ENCODE results near the gene ADGRV1.
"Not testable (repeated sequence)": the region's sequence is repeated elsewhere in the genome, so short reads cannot be mapped to it uniquely, and the experiment has no call there.

ADGRV1 gene

DNA sequence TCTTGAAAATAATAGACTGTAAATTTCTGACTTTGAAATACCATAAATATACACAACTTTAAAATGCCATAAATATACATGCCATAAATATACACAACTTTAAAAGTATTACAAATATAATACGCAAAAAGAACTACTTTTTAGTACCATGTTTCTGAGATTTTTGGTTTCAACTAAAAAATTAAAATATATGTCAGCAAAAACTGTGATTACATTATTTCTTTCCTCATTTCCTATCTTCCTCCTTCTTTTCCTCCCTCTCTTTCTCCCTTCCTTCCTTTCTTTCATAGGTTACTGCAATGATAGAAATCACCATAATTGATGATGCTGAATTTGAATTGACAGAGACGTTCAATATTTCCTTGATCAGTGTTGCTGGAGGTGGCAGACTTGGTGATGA is 200.5 kb downstream of the ADGRV1 start:
- no peak for DNase-seq

DNA sequence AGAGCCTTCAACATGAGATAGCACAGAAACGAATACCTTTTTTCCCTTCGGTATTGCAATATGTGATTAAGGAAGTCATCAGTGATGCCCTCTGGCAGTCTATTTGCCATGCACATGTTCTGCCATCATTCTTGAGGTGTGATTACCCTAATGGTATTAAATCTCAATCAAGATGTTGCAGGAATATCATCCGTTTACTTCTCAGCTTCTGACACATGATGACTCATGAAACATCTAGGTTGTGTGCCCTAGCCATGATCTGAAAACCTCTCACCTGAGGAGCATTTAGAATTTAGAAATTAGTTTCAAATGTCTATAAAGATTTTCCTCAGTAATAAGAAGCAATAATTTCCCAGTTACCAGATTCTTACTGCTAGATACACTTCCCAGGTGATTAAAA is 209.1 kb downstream of the ADGRV1 start:
- no peak for DNase-seq

DNA sequence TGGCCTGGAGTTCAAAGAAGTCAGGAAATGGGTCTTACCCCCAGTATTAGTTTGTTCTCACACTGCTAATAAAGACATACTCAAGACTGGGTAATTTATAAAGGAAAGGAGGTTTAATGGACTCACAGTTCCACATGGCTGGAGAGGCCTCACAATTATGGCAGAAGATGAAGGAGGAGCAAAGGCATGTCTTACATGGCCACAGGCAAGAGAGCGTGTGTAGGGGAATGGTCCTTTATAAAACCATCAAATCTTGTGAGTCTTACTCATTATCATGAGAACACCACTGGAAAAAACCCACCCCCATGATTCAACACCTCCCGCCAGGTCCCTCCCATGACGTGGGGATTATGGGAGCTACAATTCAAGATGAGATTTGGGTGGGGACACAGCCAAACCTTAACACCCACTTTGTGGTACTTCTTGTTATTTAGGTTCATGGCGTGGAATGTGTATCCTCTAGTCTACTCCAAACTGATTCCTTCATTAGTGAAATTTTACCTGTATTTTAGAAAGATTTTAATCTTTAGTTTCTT is 211.5 kb downstream of the ADGRV1 start:
- DNase-seq = not testable (repeated sequence)

DNA sequence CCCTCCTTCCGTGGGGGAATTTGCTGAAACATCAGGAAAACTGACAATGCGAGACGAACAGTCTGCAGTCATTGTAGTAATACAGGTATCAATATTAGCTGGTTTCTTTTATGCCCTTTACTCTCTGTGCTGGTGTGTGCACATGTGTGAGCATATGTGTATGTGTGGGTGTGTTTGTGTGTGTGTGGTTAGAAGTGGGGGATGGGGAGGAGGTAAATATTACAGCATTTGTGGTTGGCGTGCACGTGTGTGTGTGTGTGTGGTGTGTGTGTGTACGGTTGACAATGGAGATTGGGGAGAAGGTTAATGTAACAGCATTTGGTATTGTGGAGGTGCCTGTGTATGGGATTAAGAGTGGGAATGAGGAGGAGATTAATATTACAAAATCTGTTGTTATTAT is 219.4 kb downstream of the ADGRV1 start:
- DNase-seq = no peak

DNA sequence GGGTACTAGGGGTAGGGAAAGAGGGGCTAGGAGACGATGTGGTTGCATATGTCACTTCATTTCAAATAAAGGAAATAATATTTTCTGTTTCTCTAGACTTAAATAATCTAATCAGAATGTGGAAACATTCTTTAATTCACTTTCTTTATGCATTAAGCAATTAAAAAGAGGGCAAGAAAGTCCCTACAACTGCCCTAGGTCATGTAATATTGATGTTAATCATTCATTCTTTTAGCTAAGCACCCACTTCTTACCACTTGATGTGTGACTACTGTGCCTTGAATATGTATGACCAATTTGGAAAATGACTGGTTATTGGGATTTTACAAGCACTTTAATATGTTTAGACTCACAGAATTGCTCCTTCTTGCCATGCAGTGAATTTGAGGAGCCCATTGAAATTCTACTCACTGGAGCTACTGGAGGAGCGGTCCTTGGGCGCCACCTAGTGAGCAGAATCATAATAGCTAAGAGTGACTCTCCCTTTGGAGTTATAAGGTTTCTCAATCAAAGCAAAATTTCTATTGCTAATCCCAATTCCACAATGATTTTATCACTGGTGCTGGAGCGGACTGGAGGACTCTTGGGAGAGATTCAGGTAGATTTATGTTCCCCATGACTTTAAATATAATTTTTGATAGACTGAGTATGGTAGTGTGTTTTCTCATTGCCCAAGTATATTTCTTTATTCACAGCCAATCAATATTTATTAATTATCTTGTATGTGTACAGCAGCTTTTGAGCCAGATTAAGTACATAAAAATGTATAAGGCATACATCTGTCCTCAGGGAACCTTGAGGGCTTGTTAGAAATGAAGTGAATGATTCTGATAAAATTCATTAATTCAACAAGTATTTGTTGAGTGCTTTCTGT is 225.1 kb downstream of the ADGRV1 start:
- DNase-seq = peak; percentile 67

DNA sequence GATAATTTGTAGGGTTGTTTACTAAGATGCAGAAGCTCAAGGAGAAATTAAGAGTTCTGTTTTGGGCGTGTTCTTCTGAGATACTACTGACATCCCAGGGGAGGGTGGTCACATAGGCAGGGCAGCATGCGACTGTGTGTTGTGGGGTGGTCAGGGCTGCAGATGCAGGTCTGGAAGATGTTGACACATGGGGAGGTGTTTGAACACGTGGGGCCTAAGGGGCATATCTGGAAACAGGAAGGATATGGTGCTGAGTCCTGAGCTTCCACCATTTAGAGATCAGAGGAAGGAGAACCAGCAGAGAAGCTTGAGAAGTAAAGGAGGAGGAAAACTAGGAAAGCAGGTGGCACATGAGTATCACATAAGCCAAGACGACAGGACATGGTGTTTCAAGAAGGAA is 228.2 kb downstream of the ADGRV1 start:
- no peak for DNase-seq

DNA sequence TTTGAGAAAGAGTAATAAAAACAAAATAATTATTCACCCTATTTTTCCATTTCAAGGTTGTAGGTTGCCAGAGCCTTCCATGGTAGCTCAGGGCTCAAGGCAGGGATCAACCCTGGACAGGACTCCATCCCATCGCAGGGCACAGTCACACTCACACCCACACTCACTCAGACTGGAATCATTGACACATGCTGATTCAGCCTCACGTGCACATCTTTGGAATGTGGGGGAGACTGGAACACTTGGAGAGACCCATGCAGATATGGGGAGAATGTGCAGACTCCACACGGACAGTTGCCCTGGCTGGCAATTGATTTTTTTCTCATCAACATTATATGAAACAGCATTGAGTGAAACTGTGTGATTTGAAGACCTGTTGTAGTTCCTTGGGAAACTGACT is 234.1 kb downstream of the ADGRV1 start:
- DNase-seq = no peak

DNA sequence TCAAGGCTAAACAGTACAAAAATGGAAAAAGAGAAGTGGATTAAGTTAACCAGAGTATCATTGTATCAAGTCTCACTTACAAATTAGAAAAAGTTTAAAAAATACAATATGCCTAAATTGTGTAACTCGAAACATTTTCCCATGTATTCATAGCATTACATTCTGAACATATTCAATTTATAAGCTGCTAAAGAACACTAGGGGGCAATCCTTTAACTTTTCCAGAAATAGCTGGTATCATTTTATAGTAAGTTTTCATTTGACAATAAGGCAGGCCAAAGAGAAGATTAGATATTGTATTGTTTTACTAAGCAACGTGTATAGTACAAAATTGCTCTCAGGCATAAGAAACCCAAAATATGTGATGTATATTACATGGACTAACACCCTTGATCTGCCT is 234.6 kb downstream of the ADGRV1 start:
- DNase-seq = no peak

DNA sequence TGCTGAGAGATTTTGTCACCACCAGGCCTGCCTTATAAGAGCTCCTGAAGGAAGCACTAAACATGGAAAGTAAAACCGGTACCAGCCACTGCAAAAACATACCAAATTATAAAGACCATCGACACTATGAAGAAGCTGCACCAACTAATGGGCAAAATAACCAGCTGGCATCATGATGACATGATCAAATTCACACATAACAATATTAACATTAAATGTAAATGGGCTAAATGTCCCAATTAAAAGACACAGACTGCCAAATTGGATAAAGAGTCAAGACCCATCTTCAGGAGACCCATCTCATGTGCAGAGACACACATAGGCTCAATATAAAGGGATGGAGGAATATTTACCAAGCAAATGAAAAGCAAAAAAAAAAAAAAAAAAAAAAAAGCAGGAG is 238.3 kb downstream of the ADGRV1 start:
- not testable (repeated sequence) for DNase-seq

DNA sequence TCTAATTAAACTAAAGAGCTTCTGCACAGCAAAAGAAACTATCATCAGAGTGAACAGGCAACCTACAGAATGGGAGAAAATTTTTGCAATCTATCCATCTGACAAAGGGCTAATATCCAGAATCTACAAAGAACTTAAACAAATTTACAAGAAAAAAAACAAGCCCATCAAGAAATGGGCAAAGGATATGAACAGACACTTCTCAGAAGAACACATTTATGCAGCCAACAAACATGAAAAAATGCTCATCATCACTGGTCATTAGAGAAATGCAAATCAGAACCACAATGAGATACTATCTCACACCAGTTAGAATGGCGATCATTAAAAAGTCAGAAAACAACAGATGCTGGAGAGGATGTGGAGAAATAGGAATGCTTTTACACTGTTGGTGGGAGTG is 241.5 kb downstream of the ADGRV1 start:
- not testable (repeated sequence) for DNase-seq

DNA sequence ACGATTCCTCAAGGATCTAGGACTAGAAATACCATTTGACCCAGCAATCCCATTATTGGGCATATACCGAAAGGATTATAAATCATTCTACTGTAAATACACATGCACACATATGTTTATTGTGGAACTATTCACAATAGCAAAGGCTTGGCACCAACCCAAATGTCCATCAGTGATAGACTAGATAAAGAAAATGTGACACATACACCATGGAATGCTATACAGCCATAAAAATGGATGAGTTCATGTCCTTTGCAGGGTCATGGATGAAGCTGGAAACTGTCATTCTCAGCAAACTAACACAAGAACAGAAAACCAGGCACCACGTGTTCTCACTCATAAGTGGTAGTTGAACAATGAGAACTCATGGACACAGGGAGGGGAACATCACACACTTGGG is 241.9 kb downstream of the ADGRV1 start:
- not testable (repeated sequence) for DNase-seq

DNA sequence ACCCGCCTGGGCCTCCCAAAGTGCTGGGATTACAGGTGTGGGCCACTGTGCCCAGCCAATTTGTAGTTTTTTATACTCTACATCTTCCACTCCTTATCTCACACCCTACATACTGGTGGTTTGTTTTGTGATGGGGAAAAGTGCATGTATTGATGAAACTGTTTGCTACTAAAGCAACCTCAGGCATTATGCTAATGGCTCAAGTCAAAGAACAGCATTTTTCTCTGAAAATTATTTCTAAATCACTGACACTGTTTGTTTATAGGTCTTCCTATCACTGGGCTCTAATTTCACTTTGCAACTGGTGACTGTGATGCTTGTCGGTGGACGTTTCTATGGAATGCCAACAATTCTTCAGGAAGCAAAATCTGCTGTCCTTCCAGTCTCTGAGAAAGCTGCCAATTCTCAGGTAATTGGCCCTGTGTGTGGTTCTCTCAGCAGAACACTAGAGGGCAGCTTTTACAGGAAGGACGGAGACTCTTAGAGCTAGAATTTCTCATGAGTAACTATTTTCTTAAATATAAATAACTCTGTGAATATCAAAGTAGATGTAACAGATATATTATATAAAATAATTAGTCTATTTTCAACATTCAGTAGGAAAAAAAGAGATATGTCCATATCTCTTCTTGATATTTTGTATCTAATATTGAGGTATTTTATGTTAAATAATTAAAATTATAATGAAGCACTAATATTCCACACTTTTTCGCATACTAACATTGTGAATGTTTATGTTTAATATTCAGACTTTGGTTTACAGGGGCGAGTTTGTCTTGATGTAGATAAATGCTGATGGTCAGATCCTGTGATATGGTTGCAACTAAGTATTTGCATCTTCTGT is 244.1 kb downstream of the ADGRV1 start:
- DNase-seq = peak; percentile 23

DNA sequence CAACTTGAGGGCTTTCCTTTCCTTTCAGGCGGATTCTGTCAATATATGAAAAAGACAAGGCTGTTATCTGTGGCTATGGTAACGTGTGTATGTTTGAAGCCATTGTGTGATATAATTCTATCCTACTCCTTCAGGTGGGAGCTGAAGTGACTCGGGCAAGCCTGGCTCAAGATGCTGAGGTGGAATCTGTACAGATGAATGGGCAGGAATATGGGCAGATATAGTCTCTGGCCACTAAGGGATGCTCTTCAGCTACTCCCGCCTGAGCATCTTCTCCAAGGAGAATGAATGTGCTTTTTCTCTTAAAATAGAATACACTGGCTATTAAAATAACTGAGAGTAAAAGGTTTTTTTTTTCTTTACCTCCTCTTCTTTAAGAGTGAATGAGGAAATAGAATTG is 244.8 kb downstream of the ADGRV1 start:
- DNase-seq = no peak

DNA sequence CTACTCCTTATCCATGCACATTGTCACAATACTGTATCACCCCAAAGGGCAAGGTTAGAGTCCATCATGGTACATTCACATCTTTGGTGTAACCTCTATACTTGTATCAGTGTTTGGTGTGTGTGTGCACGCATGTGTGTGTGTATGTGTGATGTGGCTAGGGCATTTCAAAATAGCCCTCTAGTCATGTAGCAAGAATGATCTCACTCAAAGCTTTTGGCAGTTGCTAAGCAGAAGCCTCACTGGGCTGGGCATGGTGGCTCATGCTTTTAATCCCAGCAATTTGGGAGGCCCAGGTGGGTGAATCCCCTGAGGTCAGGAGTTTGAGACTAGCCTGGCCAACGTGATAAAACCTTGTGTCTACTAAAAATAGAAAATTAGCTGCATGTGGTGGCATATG is 245.3 kb downstream of the ADGRV1 start:
- DNase-seq = no peak

DNA sequence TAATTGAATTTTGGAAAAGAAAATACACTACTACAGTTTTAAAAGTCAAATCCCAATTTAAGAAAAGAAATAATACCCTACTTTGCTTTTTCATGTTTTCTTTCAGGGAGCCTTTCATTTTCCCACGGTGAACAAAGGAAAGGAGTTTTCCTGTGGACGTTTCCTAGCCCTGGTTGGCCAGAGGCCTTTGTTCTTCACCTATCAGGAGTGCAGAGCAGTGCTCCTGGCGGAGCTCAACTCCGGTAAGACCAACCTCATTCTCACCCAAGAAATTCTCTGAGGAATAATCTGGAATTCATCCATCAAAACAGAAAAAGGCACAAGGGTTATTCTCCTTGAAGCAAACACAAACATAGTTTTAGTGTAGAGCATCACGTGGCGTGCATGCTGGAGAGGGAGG is 248.9 kb downstream of the ADGRV1 start:
- DNase-seq = no peak

DNA sequence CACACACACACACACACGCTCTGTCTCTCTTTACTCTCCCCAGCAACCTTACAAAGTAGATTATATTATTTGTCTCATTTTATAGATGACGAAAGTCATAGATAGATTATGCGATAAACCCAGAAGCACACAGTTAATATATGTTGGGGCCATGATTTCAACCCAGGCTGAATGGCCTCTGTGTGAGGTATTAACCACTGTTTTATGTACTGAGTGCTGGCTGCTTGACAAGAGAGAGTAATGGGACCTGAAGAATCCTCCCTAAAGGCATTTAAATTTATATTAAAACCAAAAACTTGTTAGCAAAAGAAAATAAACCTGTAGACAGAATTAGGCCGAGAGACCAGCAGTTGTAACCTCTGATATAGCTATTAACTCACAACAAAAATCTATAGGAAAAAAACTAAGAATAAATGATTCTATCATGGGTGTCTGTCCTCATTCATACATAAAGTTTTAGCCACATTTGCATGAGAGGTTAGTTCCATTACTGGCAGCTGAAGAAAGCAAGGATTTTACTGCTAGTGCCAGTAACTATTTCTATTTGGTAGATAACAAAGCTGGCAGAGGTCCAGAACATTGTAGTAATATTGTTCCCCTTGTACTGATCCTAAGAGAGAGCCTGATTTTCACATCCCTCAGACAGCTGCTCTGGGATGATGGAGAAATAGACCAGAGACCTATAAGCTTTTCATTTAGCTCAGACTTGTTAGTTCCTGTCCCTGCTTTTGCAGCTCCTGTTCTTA is 250.9 kb downstream of the ADGRV1 start:
- no peak for DNase-seq

DNA sequence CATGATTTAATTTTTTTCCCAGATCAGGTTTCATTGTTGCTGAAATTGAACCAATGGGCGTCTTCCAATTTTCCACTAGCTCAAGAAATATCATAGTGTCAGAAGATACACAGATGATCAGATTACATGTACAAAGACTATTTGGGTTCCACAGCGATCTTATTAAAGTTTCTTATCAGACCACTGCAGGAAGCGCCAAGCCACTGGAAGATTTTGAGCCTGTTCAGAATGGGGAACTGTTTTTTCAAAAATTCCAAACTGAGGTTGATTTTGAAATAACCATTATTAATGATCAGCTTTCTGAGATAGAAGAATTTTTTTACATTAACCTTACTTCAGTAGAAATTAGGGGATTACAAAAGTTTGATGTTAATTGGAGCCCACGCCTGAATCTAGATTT is 251.6 kb downstream of the ADGRV1 start:
- no peak for DNase-seq

DNA sequence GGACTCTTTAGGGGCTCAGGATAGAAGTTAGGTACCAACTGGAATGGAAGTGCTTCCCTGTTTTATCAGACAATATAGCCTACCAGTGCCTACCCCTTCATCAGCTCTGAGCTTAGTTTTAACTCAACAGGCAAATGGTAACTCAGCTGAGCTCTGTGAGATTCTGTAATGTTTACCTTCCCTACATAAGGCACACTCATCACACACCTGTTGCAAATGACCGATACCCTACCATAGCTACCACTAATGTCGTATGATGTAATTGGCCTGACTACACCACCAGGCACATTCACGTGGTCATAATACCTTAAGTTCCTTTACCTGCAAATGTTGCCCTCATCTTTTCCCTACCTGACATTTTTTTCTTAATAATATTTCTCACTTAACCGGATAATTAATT is 254.8 kb downstream of the ADGRV1 start:
- no peak for DNase-seq

DNA sequence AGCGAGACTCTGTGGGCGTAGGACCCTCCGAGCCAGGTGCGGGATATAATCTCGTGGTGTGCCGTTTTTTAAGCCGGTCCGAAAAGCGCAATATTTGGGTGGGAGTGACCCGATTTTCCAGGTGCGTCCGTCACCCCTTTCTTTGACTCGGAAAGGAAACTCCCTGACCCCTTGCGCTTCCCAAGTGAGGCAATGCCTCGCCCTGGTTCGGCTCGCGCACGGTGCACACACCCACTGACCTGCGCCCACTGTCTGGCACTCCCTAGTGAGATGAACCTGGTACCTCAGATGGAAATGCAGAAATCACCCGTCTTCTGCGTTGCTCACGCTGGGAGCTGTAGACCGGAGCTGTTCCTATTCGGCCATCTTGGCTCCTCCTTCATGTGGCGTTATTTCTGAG is 263.5 kb downstream of the ADGRV1 start:
- not testable (repeated sequence) for DNase-seq

DNA sequence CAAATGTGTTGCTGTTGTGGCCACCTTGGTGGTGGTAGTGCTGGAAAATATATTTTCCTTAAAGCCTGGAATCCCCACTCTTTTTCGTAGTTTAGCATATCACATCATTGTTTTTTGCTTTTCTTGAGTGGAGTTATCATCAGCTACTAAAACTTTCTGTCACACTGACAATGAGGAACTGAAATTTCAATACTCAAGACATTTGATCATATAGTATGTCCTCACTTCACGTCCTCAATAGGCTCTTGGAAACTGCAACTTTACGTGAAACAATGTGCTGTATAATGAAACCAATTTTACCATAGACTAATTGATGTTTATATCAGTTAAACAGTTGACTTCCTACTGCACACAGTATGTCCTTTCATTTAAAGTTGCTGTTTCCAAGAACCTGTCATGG is 265.8 kb downstream of the ADGRV1 start:
- no peak for DNase-seq

DNA sequence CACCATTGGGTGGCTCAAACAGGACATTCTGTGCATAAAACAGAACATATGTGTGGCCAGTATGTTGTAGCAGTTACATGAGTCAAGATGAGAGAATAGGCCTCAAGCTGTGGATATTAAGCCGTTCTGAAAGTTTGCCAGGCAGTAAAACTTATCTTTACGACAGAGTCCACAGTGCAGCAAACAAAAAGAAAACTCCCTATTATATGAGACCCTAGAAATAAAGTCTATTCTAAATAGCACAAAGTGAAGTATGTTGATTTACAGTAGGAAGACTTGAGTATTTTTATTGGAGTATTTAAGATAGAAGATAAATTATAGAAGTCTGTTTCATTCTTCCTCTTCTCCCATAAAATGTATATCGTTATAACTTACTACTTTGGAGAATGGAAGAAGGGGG is 271.5 kb downstream of the ADGRV1 start:
- DNase-seq = no peak

DNA sequence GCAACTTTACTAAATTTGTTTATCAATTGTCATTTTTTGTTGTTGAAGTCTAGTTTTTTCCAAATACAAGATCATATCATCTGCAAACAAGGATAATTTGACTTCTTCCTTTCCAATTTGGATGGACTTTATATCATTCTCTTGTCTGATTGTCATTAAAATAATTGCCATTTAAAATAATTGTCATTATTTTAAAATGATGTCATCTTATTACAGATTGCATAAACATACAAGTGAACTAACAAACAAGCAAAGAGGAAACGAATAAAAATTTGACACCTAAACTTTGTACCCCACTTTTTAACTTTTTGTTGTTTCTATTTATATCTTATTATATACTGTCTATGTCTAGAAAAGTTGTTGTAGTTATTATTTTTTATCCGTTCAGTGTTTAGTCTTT is 275.2 kb downstream of the ADGRV1 start:
- no peak for DNase-seq

DNA sequence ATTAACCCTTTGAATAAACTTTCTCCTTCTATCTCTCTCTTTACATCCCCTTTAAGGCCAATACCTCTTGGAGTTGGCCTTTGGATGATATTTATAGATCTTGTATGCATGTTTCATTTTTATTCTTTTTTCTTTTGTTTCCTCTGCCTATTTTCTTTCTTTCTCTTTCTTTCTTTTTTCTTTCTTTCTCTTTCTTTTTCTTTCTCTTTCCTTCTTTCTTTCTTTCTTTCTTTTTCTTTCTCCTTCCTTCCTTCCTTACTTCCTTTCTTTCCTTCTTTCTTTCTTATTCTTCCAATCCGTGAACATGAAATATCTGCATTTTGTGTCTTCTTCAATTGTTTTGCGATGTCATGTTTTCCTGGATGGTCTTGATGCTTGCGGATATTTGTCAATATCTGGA is 276.1 kb downstream of the ADGRV1 start:
- DNase-seq = no peak
